Measurements from ENCODE around the gene NDUFB6.
"Not testable (repeated sequence)": the region's sequence is repeated elsewhere in the genome, so short reads cannot be mapped to it uniquely, and the experiment has no call there.

- TF ChIP-seq FOXP1 (CRISPR knock-in tag; IDR thresholded peaks at IDR 0.05; ENCODE audit: borderline replicate concordance); ATF1 (CRISPR knock-in tag; IDR thresholded peaks at IDR 0.05); CTCF (IDR thresholded peaks at IDR 0.05); ETV6 (CRISPR knock-in tag; IDR thresholded peaks at IDR 0.05); CREB1 (CRISPR knock-in tag; IDR thresholded peaks at IDR 0.05); ZNF512 (CRISPR knock-in tag; IDR thresholded peaks at IDR 0.05; ENCODE audit: borderline replicate concordance); FOXJ3 (CRISPR knock-in tag; IDR thresholded peaks at IDR 0.05; ENCODE audit: borderline replicate concordance); ELF4 (CRISPR knock-in tag; IDR thresholded peaks at IDR 0.05; ENCODE audit: low read depth): not testable (repeated sequence)
- TF ChIP-seq, protein P1, sequence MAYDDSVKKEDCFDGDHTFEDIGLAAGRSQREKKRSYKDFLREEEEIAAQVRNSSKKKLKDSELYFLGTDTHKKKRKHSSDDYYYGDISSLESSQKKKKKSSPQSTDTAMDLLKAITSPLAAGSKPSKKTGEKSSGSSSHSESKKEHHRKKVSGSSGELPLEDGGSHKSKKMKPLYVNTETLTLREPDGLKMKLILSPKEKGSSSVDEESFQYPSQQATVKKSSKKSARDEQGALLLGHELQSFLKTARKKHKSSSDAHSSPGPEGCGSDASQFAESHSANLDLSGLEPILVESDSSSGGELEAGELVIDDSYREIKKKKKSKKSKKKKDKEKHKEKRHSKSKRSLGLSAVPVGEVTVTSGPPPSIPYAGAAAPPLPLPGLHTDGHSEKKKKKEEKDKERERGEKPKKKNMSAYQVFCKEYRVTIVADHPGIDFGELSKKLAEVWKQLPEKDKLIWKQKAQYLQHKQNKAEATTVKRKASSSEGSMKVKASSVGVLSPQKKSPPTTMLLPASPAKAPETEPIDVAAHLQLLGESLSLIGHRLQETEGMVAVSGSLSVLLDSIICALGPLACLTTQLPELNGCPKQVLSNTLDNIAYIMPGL (CRISPR knock-in tag; IDR thresholded peaks at IDR 0.05) = not testable (repeated sequence)
These were observed 24.7 kb downstream of the NDUFB6 start for GRCh38 chr9:32548213-32548612.

Data from WTC11 (cell line).